NCI-H2029 (cell line): ENCODE results near the gene TSPAN8.
"Not testable (repeated sequence)": the region's sequence is repeated elsewhere in the genome, so short reads cannot be mapped to it uniquely, and the experiment has no call there.

Experiments
- DNase-seq: peaks from one replicate; lab custom pipeline; 2025; lab: John Stamatoyannopoulos, UW

TSPAN8 gene

DNA sequence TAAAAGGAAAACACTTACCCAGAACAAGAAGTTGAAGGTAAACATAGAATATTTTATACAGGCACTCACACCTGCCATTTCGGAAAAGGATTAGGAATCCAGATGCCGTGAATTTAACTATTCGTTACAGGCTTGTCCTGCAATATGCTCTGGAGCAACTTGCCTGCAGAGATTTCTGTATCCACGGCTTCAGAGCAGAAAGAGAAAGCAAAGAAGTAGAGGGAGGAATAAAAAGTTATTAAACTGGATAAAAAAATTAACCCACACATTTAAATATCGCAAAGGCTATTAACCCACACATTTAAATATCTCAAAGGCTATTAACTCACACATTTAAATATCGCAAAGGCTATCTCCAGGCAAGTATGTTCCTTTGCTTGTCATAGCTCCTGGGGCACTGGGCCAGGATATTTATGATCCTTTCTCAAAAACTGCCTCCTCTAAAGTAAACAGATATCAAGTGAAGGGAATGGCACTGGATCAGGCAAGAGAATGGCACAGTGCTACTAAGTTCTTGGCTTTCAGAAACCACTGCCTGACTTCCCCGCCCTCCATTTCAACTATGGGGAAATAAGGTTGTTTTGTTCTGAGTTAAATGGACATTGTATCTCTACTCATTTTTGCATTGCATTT lies at the start of gene TSPAN8:
TSPAN8 (minus strand) TSS at position 399 of the 633 bp plus-strand sequence; CDS start at position 78, 321 bp downstream.
- peak; percentile 67 for DNase-seq

DNA sequence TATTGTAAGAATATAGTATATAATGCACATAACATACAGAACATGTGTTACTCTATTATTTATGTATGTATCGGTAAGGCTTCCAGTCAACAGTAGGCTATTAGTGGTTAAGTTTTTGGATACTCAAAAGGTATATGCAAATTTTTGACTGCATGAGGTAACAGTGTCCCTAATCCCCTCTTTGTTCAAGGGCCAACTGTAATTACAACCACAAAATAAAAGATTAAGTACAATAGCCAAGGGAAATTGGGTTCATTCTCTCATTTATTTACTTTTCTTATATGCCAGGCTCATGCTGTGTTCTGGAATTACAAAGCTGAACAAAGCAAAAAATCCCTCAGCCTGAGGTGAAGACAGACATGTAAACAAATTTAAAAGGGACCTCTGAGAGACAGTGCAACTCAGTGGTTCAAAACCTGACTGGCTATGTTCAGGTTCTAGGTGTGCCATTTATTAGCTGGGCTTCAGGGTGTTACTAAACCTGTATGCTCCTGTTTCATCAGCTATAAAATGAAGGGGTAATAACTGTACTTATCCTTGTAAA lies 43.4 kb upstream of the TSPAN8 start:
- DNase-seq = no peak

DNA sequence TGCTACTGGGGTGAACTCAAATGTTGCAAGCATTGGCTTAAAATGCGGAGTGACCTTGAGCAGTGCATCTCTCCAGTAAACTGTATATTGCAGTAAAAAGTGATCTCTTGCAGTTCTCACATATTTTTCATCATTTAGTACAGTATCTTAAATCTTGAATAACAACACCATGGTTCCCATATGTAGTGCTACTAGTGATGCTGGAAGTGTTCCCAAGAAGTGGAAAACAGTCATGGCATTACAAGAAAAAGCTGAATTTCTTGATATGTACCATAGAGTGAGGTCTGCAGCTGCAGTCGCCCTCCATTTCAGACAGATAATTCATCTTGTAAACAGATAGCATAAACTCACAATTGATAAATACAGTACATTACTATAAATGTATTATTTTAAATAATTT lies 42.9 kb upstream of the TSPAN8 start:
- DNase-seq = no peak

DNA sequence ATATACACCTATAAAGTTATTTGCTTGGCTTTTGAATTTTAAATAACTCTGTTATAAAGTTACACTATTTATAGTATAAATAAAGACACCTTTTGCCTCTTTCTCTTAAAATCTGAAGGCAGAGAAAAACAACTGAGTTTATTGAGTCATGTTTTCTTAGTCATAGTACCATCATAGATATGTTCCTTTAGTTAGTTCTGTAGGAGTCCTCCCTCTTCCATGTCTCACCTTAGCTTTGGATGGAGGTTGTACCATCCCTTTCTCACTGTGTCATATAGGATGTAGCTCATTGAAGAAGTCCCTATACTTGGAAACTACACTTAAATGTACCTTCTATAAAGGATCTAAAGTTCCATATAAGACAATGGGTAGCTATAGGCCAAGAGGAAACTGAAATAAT lies 39.7 kb upstream of the TSPAN8 start:
- DNase-seq = no peak

DNA sequence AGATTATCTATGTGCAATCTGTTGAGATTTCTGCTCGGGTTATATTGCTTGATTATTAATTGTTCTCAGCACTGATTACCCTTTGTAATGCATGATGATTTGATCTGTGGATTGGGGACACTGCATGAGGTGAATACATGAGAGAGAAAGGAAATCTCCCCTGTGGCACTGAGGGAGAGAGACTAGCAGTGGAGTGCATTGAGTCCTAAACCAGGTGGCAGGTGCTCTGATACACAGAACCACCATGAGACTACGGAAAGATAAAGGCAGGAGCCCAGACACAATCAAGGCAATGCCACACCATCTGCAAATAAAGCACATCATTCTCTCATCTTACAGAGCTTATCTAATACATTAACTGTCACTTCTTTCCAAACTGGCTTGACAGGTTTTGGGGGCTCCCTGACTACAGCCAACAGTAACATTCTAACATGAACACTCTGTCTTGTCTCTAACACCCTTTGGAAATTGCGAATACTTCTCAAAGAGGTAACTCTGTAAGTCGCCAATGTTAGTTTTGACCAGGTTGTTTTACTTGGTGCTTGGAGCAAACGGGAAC lies 37.6 kb upstream of the TSPAN8 start:
- DNase-seq = peak; percentile 39

DNA sequence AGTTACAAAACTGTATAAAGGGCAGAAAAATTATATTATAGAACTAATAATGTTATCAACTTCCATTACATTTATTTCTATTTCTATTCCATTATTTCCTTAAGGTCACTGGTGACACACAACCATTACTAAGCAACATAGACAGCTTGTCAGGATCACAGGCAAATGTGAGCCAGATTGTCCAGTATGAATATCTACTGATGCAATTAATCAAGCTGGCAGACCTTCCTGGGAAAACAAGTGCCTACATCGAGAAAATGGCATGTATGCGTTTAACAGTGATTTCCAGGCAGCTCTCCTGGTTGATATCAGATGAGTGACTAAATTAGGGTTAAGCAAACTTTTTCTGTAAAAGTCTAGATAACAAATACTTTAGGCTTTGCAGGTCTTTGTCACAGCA lies 36.9 kb upstream of the TSPAN8 start:
- DNase-seq = no peak

DNA sequence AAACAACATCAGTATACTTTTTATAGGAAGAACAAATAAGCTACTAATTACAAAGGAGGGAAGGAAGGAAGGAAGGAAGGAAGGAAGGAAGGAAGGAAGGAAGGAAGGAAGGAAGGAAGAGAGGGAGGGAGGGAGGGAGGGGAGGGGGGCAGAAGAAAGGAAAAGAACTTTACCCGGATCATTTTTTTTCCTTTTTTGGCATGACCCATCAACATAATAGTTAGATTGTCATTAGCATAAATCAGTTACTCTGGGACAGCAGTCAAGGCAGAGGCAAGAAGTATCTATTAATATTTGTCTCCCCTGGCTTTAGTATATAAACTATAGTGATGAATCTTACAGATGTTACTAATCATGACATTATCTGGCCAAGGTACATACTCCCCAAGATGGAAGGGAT lies 35.2 kb upstream of the TSPAN8 start:
- DNase-seq = no peak

DNA sequence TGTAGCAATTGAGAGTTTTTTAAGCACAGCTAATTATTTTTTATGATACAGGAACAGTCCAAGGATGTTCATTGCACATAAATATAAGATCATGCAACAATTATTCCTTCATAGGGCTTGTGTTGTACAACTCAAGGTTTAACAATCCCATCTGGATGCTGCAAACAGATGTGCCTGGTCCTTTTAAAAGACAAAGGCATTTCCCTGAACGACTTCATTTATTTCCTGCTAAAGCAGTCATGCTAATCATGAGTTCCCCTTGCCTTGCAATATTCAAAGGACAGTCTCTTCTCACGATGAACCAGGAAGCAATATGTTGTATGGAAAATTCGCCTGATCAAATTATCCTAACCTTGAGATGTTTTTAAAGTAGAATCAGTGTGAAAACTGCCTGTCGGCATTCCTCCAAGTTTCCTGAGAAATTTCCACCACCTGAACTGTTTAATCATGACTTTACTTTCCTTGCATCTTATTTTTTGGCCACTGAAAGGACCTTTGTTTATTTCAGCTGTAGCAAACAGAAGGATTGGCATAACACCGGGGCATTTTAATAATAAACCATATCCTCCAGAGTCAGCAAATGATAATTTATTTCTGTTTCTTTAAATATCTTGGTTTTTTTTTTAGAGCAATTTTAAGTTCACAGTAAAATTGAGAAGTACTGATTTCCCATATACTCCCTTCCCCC lies 33.9 kb upstream of the TSPAN8 start:
- no peak for DNase-seq

DNA sequence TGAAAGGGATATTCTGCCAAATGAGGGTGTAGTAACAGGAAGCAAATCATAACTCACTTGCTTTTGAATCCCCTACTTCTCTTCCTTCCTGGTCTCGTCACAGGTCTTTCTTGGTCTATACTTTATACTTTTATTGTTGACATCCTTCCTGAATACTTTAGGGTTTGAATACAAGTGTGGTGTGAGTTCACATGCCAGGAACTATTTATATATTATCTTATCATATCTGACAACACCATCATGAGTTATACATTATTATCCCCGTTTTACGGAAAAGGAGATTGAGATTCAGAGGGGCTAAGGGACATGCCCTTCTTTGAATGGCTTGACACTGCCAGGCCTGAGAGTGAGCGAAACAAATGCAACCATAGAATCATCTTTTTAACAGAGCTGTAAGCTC lies 33.0 kb upstream of the TSPAN8 start:
- DNase-seq = no peak

DNA sequence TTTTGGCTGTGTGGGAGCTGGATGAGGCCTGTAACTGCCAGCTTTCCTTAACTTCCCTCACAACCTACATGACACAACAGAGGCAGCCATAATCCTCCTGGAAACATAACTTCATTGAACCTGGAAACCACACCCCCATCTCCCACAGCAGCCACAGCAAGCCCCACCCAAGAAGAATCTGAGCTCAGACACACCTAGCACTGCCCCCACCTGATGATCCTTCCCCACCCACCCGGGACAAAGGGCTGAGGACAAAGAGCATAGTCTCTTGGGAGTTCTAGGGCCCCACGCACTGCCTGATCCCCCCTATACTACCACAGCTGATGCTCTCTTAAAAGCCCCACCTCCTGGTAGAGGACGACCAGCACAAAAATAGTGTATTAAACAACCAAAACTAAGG lies 29.6 kb upstream of the TSPAN8 start:
- DNase-seq = no peak

DNA sequence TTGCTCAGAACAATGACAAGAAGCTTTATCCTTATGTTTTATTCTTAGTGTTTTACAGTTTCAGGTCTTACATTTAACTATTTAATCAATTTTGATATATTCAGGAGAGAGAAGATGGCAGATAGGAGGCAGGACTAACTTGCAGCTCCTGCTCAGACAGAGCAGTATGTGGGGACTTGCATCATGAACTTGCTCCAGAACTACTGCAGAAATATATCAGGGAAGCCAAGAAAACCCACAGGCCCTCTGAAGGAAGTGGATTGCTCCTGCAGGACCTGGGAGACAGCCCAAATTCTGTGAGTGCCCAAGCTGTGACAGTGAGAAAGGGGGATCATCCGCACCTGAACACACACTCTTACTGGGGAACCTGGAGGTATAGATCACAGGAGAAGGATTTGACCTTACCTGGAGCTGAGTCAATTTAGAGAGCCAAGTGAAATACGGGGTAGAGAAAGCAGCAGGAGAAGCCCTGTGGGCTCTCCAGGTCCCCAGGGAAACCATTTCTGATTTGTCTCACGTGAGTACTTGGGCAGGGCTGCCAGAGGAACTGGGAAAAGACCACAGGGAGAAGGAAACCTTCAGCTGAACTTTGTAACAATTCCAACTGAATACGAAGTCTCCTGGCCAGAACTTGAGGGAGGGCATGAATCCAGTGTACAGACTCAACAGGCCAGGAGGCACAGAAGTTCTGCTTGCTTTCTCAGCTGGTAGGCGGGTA lies 28.9 kb upstream of the TSPAN8 start:
- DNase-seq = no peak

DNA sequence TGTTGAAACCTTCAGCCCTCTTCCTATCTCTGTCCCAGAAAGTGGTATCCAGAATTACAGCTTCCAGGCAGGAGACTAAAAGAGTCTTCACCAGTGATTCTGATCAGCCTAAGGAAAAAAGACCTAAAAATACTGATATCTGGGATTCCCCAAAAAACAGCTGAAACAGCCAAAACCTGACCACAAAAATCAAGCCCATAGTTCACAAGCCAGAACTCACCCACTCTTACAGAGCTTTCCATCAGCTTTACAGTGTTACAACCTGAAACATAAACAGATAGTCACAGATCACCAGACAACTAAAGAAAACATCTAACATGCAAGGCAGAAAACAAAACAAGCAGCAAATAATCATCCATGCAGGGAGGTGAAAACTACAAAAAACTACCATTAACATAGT lies 26.0 kb upstream of the TSPAN8 start:
- no peak for DNase-seq

DNA sequence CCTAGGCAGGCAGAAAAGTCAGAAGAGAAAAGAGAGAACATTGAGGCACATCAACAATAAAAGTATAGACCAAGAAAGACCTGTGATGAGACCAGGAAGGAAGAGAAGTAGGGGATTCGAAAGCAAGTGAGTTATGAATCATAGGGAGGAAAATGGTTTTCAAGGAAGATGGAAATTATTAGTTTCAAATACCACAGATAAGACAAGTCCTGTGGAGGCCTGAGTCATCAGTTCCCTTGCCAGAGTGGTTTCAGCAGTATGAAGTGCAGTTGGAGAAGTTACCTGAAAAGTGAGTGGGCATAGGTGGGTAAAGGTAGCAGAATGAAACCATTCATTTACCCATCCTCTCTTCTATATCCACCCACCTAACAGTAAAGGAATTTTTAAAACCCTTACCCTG lies 25.2 kb upstream of the TSPAN8 start:
- DNase-seq = no peak

DNA sequence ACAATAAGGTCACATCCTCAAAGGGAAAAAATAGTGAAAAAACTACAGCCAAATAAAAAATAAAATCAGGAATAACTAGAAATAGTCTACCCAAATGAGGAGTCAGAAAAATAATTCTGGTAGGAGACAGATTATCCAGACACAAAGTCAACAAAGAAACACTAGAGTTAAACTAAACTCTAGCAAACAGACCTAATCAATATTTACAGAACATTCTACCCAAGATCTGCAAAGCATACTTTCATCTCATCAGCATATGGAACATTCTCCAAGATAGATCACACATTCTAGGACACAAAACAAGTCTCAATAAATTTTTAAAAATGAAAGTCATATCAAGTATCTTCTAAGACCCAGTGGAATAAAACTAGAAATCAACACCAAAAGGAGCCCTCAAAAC lies 20.4 kb upstream of the TSPAN8 start:
- DNase-seq = no peak

DNA sequence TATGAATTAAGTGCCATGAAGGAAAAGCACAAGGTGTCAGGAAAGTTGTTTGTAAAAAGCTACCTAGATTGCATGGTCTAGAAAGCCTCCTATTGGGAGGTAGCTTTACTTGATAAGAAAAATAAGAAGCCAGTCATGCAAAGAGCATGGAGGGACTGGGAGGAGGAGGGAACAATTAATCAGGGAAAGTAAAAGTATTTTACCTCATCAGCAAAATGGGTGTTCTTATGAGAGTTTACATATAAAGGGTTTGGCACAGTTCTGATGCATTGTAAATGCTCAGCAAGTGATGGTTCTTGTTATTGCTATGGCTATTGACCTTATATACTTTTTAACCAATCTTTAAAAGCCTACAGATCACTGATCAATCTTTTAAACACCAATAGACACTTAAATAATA lies 17.0 kb upstream of the TSPAN8 start:
- DNase-seq = no peak

DNA sequence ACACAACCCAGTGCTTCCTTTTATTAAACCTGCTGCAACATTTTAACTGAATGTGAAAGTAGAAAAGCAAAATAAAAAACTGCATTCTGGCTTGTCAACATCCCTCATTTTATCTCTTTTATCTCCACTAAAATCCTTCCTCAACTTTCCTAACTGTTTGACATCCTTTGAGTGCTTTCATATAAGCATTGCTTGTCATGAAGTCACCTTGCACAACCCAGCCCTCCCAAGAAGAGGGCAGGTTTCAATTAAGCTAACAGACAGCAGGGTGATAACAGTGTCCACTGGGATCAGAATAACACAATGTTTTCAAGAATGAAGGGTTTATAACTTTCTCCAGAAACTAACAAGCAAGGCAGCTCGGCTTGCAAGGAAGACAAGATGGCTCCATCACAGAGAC lies 16.3 kb upstream of the TSPAN8 start:
- no peak for DNase-seq

DNA sequence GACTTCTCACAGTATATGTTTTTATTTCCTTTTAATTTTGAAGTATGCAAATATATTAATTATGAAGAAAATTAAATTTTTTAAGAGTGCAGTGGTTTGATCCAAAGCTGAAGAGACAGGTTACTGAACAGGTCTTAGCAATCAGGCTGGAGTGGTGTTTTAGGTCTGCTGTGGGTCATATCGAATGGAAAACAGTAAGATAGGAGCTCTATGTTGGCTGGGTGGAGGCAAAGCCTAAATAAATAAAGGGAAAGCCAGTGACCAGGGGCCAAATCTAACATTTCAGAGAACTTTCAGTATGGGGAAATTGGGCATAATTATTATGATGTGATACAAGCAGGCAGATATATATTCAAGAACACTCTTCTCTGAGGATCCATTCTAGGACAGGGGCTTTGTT lies 12.7 kb upstream of the TSPAN8 start:
- no peak for DNase-seq

DNA sequence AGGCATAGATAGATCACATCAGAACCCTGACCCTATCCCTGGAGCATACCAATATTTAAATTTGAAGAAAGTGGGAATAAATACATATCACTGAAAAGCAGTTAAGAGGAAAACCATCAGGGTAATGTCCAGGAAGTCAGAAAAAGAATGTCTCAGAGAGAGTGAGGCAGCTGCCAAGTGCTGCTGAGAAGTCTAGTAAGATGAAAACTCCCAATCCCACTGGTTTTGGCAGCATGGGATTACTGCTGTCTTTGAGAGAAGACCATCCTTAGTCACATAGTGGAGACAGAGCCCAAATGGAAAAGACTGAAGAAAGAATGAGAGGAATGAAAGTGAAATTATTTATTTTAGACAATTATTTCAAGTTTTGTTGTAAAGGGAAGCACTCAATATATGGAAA lies 11.5 kb upstream of the TSPAN8 start:
- DNase-seq = no peak

DNA sequence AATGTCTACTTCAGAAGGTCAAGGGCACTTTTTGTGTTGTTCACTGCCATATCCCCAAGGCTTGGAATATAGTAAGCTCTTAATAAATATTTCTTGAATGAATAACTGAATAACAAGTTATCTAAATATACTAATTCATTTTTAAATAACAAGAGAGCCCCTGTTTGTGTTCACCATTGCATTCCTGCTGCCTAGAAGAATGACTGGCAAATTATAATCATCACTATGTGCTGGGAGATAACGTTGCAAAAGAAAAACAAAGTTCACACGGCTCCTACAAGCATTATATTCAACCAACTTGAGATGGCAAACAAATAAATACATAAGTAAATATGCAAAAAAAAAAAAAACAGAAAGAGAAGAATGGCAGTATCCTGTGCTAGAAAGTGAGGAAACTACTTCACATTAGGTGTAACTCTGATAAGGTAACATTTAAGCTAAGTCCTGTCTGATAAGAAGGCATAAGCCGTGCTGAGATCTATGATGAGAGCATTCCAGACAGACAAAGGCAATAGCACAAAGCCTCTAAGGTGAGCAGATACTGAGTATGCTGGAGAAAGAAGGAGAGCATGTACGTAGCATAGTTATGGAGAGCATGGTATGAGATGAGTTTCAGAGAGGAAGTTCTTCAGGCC lies 9.2 kb upstream of the TSPAN8 start:
- no peak for DNase-seq

DNA sequence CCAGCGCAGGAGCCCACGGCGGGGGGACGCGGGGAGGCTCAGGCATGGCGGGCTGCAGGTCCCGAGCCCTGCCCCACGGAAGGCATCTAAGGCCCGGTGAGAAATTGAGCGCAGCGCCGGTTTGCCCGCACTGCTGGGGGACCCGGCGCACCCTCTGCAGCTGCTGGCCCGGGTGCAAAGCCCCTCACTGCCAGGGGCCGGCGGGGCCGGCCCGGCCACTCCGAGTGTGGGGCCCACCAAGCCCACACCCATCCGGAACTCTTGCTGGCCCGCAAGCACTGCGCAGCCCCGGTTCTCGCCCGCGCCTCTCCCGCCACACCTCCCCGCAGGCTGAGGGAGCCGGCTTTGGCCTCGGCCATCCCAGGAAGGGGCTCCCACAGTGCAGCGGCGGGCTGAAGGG lies 8.5 kb upstream of the TSPAN8 start:
- no peak for DNase-seq

DNA sequence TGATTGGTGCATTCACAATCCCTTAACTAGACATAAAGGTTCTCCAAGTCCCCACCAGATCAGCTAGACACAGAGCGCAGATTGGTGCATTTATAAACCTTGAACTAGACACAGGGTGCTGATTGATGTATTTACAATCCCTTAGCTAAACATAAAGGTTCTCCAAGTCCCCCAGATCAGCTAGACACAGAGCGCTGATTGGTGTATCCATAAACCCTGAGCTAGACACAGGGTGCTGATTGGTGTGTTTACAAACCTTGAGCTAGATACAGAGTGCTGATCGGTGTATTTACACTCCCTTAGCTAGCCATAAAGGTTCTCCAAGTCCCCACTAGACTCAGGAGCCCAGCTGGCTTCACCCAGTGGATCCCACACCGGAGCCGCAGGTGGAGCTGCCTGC lies 8.0 kb upstream of the TSPAN8 start:
- DNase-seq = not testable (repeated sequence)

DNA sequence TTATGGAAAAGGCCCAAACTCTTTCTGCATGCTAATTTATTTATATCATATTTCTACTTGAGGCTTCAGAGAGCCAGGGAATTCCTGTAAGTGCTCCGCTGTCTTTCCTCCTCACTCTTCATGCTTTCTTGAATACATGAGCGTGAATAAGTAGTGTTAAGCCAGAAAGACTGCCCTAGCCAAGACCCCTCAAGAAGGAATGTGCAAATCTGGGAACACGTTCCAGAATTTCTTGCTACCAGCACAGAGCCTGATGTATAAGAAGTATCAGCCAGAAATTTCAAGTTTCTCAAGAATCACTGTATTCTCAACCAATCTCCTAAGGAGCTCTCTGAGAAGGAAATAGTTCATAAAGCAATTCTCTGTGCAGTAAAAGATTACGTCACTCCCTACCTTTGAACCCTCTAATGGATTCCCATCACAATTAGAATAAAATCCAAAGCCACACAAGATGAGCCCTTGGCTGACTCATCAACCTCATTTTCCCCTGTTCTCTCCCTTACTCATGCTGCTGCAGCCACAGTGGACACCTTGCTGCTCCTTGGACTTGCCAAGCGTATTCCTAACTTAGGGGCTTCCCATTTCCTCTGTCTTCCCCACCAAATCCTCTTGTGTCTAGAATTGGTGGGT lies 6.9 kb upstream of the TSPAN8 start:
- no peak for DNase-seq
